Measurements from ENCODE around the gene ITK. TPM values are rescaled to one million over a fixed set of nuclear protein-coding genes. Genes with fewer than 3 reads are reported as not detected.

ITK gene
- total RNA-seq, 2 experiments from 2014 or later: 152 to 156 TPM

DNA sequence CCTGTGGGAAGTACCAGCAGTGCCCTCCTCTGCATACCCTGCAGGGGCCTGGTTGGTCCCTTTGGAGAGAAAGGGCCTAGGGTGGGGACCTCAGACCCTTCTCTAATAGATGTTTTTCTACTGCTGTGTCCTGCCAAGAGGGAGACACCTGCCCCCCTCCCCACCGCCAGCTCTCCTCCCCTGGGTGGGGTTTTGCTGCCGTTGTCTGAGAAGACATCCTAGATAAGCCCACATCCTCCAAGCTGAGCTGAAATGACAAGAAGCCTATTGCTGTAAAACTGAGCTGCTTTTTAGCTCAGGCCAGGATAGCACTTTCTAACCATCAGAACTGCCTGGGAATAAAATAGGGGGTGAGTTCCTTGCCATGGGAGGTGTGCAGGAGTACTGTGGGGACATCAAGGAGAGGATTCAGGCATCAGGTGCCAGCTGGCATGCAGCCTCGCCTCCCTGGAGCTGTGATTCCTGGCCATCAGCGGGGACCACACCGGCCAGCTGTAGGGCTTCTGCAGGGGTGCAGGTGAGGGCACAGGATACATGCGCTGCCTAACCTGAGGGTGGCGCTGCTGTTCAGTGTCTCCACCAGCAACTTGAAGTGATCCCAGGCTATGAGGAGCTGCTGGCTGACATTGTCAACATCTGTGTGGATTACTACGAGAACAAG, 123.2 kb downstream of the ITK start:
- POLR2A ChIA-PET: no interaction called here
- CTCF ChIA-PET: interaction anchor here (1.1 to 2.0 kb wide), 4 partner anchors 9 to 136 kb away, joined by 3 to 6 read pairs (median 4); no protein-coding TSS in a partner anchor

Other genes with a start within 250 kb of the ITK start
- 1 to 10 TPM in 1 of 2 experiments, under 1 TPM in 1; 0.65 to 1.0 TPM for gene TIMD4, start 217.6 kb upstream of the ITK start, total RNA-seq
- not detected for gene HAVCR1, start 121.7 kb upstream of the ITK start, total RNA-seq
- gene HAVCR2, start 71.8 kb upstream of the ITK start, total RNA-seq: 10 to 100 TPM; 16.3 to 16.8 TPM
- 10 to 100 TPM; 12.2 to 12.6 TPM for gene MED7, start 38.0 kb upstream of the ITK start, total RNA-seq
- gene GARIN3, start 14.6 kb upstream of the ITK start, total RNA-seq: under 1 TPM; 0.25 to 0.38 TPM
- gene CYFIP2, start 85.3 kb downstream of the ITK start, total RNA-seq: 100 to 1,000 TPM; 265 to 297 TPM

Measured in activated CD8-positive, alpha-beta memory T cell treated with anti-CD3 and anti-CD28 coated beads for 36 hours (primary cell).